ENCODE data around the gene IMPA2.

IMPA2 gene

DNA sequence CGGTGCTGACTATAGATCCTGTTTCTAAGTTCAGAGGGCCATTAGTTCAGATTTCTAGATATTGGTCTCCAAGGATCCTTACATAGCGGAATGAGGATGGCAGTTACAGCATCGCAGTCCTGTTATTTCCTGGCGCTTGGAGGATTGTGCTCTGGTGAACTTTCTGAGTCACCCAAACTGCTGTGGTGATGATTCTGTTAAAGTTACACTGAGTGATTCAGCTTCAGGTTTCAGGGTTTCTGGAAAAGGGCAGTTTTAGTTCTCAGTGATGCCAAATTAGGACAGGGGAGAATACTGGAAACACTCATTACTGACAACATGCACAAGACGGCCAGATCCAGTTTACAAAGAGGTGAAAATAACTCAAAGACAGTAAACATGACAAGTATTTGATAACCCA, 60.3 kb downstream of the IMPA2 start:
- DNase-seq (ENCODE audit: low spot score), result no peak
- in situ Hi-C loops (cut with MboI; ENCODE audit: low pct_unique_long_range_greater_than_20kb, low sequenced_read_pairs, unreplicated experiment), result loop anchor here (25.0 kb wide), 2 partner anchors 104 to 304 kb away; no protein-coding TSS in a partner anchor
- TF ChIP-seq, protein P1, sequence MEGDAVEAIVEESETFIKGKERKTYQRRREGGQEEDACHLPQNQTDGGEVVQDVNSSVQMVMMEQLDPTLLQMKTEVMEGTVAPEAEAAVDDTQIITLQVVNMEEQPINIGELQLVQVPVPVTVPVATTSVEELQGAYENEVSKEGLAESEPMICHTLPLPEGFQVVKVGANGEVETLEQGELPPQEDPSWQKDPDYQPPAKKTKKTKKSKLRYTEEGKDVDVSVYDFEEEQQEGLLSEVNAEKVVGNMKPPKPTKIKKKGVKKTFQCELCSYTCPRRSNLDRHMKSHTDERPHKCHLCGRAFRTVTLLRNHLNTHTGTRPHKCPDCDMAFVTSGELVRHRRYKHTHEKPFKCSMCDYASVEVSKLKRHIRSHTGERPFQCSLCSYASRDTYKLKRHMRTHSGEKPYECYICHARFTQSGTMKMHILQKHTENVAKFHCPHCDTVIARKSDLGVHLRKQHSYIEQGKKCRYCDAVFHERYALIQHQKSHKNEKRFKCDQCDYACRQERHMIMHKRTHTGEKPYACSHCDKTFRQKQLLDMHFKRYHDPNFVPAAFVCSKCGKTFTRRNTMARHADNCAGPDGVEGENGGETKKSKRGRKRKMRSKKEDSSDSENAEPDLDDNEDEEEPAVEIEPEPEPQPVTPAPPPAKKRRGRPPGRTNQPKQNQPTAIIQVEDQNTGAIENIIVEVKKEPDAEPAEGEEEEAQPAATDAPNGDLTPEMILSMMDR (IDR thresholded peaks at IDR 0.05; ENCODE audit: extremely low read depth, insufficient read depth, missing control alignments), result no peak

DNA sequence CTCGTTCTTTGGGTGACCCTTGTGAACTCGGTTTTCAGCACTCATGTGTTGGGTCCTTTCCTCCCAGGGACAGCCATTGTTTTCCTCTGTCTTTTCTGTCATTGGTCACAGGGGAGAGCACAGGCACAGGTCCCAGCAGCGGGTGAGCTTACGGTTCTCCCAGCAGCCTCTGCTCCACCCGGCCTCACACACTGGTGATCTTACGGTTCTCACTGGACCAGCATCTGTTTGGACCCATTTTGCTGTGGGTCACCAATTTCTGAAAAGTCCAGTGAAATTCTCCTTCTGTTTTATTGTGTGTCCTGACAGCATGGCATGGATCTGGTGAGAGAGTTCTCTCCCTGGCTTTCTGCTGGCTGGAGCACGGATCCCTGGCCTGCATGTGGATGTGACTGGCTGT, 62.5 kb downstream of the IMPA2 start:
- TF ChIP-seq, protein P1 (IDR thresholded peaks at IDR 0.05; ENCODE audit: extremely low read depth, insufficient read depth, missing control alignments), result no peak
- in situ Hi-C loops (cut with MboI; ENCODE audit: low pct_unique_long_range_greater_than_20kb, low sequenced_read_pairs, unreplicated experiment), result loop anchor here (25.0 kb wide), 2 partner anchors 107 to 307 kb away; no protein-coding TSS in a partner anchor
- DNase-seq (ENCODE audit: low spot score), result no peak

DNA sequence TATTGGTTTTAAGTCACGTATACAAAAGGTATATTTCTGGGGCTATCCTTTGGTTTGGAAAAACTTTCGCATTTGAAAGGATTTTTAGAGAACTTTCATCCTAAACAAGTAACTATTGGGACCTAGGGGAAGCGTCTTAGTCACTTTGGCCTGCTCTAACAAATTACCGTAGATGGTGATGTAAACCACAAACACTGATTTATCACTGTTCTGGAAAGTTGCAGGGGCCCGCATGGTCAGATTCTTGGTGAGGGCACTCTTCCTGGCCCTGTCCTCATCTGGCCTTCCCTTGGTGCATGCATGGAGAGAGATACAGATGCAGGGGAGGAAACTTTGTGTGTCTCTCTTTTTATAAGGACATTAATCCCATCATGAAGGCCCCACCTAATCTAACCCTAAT, 63.3 kb downstream of the IMPA2 start:
- in situ Hi-C loops (cut with MboI; ENCODE audit: low pct_unique_long_range_greater_than_20kb, low sequenced_read_pairs, unreplicated experiment), result loop anchor here (25.0 kb wide), 2 partner anchors 107 to 307 kb away; no protein-coding TSS in a partner anchor
- no peak for DNase-seq (ENCODE audit: low spot score)
- TF ChIP-seq, protein P1 (IDR thresholded peaks at IDR 0.05; ENCODE audit: extremely low read depth, insufficient read depth, missing control alignments), result no peak

DNA sequence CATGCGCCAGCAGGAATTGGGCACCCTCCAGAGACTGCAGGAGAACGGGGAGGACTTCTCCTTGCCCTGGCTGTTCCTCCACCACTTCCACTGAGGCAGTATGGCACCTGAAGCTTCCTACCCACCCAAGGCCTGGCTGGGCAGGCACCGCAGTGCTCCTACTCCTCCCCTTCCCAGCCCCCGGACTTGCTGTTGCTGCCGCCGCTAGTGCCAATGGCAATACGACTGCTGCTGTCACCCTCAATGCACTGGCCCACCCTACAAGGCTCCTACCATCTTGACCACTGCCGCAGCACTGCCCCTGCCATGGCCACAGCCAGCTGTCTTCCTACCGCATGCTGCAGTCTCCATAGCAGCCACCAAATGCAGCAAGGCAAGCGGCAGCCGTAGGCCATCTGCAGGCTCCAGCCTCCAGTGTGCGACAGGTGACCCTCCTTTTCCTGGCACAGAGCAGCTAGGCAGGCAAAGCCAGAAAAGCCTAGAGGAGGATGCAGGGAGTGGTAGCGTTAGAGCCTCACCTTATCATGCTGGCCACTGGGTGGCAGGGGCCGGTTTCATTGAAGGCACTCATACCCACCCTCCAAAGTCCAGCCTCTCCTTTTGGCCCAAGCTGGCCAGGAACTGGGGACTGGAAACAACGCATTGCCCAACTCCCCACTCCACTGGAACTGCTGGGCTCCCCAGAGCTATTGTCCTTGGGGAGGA, 64.9 kb downstream of the IMPA2 start:
- in situ Hi-C loops (cut with MboI; ENCODE audit: low pct_unique_long_range_greater_than_20kb, low sequenced_read_pairs, unreplicated experiment), result loop anchor here (25.0 kb wide), 2 partner anchors 109 to 309 kb away; no protein-coding TSS in a partner anchor
- TF ChIP-seq, protein P1 (IDR thresholded peaks at IDR 0.05; ENCODE audit: extremely low read depth, insufficient read depth, missing control alignments), result no peak
- DNase-seq (ENCODE audit: low spot score), result no peak

DNA sequence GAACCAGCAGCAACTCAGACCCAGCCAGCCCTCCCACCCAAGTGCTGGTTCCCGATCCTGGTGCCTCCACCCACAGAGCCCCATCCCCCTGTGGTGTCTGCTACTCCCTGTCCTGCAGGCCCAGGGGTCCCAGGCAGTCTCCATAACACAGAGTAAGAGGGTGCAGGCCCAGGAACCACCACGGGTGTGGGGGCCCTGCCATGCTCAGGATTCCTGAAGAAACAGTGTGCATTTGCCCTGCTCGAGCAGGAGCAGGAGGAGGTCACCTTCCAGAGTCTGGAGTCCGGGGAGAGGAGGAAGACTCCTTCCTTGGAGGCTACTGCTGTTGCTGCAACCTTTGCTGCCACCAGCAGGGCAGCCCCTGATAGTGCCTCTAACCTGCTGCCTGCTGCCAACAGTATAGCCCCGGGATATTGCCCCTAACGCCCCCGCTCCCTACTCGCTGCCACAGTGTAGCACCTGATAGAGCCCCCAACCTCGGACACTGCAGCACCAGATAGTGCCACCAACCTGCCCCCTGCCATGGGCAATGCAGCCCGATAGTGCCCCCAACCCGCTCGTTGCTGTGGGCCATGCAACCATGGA, 65.5 kb downstream of the IMPA2 start:
- TF ChIP-seq, protein P1 (IDR thresholded peaks at IDR 0.05; ENCODE audit: extremely low read depth, insufficient read depth, missing control alignments), result no peak
- DNase-seq (ENCODE audit: low spot score), result no peak
- in situ Hi-C loops (cut with MboI; ENCODE audit: low pct_unique_long_range_greater_than_20kb, low sequenced_read_pairs, unreplicated experiment), result loop anchor here (25.0 kb wide), 2 partner anchors 110 to 310 kb away; no protein-coding TSS in a partner anchor

DNA sequence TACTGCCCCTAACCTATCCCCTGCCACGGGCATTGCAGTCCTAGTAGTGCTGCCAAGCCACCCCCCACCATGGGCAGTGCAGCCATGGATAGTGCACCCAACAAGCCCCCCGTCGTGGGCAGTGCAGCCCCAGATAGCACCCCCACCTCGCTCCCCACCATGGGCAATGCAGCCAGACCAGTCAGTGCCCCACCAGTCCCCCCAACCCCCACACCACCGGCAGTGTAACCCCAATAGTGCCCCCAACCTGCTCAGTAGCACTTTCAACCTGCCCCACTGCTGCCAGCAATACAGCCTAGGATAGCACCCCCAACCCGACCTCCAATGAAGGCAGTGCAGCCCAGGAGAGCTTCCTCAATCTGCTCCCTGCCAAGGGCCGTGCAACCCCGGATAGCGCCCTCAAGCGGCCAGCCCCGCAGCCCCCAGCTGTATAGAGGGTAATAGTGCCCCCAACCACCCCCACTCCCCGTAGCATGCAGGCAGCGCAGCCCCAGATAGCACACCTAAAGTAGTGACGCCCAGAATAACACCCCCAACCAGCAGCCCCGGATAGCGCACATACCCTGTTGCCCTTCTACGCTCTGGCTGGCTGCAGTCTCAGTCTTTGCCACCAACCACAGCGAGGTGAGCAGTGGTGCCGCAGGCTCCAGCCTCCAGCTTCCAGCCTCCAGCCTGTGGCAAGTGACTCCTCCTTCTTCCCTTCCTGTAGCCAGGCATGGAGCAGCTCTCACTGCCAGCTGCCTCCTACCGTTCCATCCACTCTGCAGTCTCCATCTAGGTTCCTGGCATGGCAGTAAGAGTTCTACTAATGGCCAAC, 66.9 kb downstream of the IMPA2 start:
- no peak for DNase-seq (ENCODE audit: low spot score)
- TF ChIP-seq, protein P1 (IDR thresholded peaks at IDR 0.05; ENCODE audit: extremely low read depth, insufficient read depth, missing control alignments), result no peak
- in situ Hi-C loops (cut with MboI; ENCODE audit: low pct_unique_long_range_greater_than_20kb, low sequenced_read_pairs, unreplicated experiment), result loop anchor here (25.0 kb wide), 2 partner anchors 111 to 311 kb away; no protein-coding TSS in a partner anchor
